B cell (primary cell): ENCODE results near the gene PRR23A. TPM values are rescaled to one million over a fixed set of nuclear protein-coding genes. Genes with fewer than 3 reads are reported as not detected.

Source experiments
- ATAC-seq: fragments of 200-7000 bp; cut with Tn5 transposase; one replicate; pipeline ENCODE4 v1.10.0; 2021; ENCODE audit warnings: low read depth, mild to moderate bottlenecking, moderate number of reproducible peaks, moderate library complexity
- CTCF ChIA-PET: fragments of 350-600 bp; sonication (Branson Sonifier 250); formaldehyde crosslinking; loops from one replicate; lab custom pipeline; 2021; ENCODE audit warnings: antibody characterized with exemption, inconsistent platforms; lab: Charles Lee
- POLR2A ChIA-PET: fragments of 350-600 bp; sonication (Branson Sonifier 250); formaldehyde crosslinking; loops from one replicate; lab custom pipeline; 2021; ENCODE audit warnings: antibody characterized with exemption; lab: Charles Lee
- DNase-seq: peaks from one replicate; pipeline ENCODE4 v3.0.0; 2013
- H2AFZ ChIP-seq: 2 replicates; pipeline ENCODE4 v1.6.1; 2012; ENCODE audit warnings: mild to moderate bottlenecking, low read depth, low read length; ENCODE audit not compliant: insufficient read depth, poor library complexity, severe bottlenecking
- H3K27ac ChIP-seq, 2 donors: 1 replicate in 1 of 2; 2 replicates in 1 of 2; pipeline ENCODE4 v1.5.1; 2012 to 2013; ENCODE audit warnings: low read length in 2 of 2, mild to moderate bottlenecking in 2 of 2, moderate library complexity in 1 of 2
- H3K27me3 ChIP-seq, 4 experiments: fragments of 200-600 bp in 1 of 4; sonication (generic) in 1 of 4; replicated peaks in 1 of 4; 1 replicate in 2 of 4; 2 replicates in 2 of 4; pipeline versions ENCODE4 v1.6.1 to v1.7.0; 2013 to 2016; ENCODE audit warnings: low read length in 3 of 4, mild to moderate bottlenecking in 2 of 4, mixed read lengths in 1 of 4, moderate library complexity in 1 of 4; ENCODE audit not compliant: insufficient read depth in 4 of 4, control insufficient read depth in 3 of 4; ENCODE audit errors: control extremely low read depth in 1 of 4
- H3K36me3 ChIP-seq, 2 experiments: replicated peaks in 1 of 2; 1 replicate in 1 of 2; 2 replicates in 1 of 2; pipeline versions ENCODE4 v1.6.1 to v1.7.1; 2013; ENCODE audit warnings: low read length in 1 of 2; ENCODE audit not compliant: insufficient read depth in 2 of 2, control insufficient read depth in 1 of 2; ENCODE audit errors: control extremely low read depth in 1 of 2, extremely low read depth in 1 of 2
- H3K4me1 ChIP-seq, 2 donors: fragments of 200-600 bp in 1 of 2; sonication (generic) in 1 of 2; 1 replicate in 1 of 2; 2 replicates in 1 of 2; pipeline versions ENCODE4 v1.5.1 to v1.6.1; 2013 to 2017; ENCODE audit warnings: low read length in 2 of 2; ENCODE audit not compliant: control insufficient read depth in 2 of 2, insufficient read depth in 2 of 2
- H3K4me2 ChIP-seq: replicated peaks from 2 replicates; pipeline ENCODE3; 2012; ENCODE audit warnings: mild to moderate bottlenecking, low read depth, low read length; ENCODE audit not compliant: poor library complexity, severe bottlenecking
- H3K4me3 ChIP-seq, 5 experiments: fragments of 200-600 bp in 1 of 5; sonication (generic) in 1 of 5; 1 replicate in 3 of 5; 2 replicates in 2 of 5; pipeline versions ENCODE4 v1.5.1 to v1.7.0; 2011 to 2016; ENCODE audit warnings: low read length in 4 of 5, mild to moderate bottlenecking in 4 of 5, low read depth in 2 of 5, control low read depth in 1 of 5, moderate library complexity in 1 of 5; ENCODE audit not compliant: insufficient read depth in 1 of 5; ENCODE audit errors: control extremely low read depth in 1 of 5, extremely low read depth in 1 of 5
- H3K79me2 ChIP-seq: fragments of 200-600 bp; sonication (generic); one replicate; pipeline ENCODE4 v1.6.0; 2016; ENCODE audit warnings: low read length; ENCODE audit not compliant: control insufficient read depth, insufficient read depth
- H3K9ac ChIP-seq: fragments of 200-600 bp; sonication (generic); 2 replicates; pipeline ENCODE4 v1.6.1; 2017; ENCODE audit warnings: mild to moderate bottlenecking, low read length, moderate library complexity
- H3K9me3 ChIP-seq, 3 donors: one replicate each; pipeline versions ENCODE4 v1.6.1 to v1.7.1; 2013; ENCODE audit warnings: low read length in 2 of 3; ENCODE audit not compliant: control insufficient read depth in 2 of 3, insufficient read depth in 1 of 3; ENCODE audit errors: control extremely low read depth in 1 of 3
- H4K20me1 ChIP-seq: 2 replicates; pipeline ENCODE4 v1.6.0; 2012; ENCODE audit warnings: mild to moderate bottlenecking, low read length; ENCODE audit not compliant: insufficient read depth, control insufficient read depth, poor library complexity, severe bottlenecking
- H3K27ac Mint-ChIP-seq: one replicate; pipeline ENCODE4 v1.8.0; 2021; ENCODE audit warnings: mixed read lengths
- H3K27me3 Mint-ChIP-seq: one replicate; pipeline ENCODE4 v1.8.0; 2021; ENCODE audit warnings: mixed read lengths
- H3K4me1 Mint-ChIP-seq: one replicate; pipeline ENCODE4 v1.8.0; 2021; ENCODE audit warnings: mixed read lengths
- H3K4me3 Mint-ChIP-seq: one replicate; pipeline ENCODE4 v1.8.0; 2021; ENCODE audit warnings: mixed read lengths
- H3K9me3 Mint-ChIP-seq: one replicate; pipeline ENCODE4 v1.8.0; 2022; ENCODE audit warnings: mixed read lengths; ENCODE audit not compliant: insufficient read depth
- EZH2 ChIP-seq: IDR thresholded peaks from 2 replicates; pipeline ENCODE4 v1.6.1; 2012; ENCODE audit warnings: borderline replicate concordance, low read depth, mild to moderate bottlenecking, moderate library complexity, low read length; ENCODE audit not compliant: insufficient read depth, poor library complexity, severe bottlenecking
- WGBS: methylation state at CpG from one replicate; pipeline ENCODE4 v1.1.5; 2013; ENCODE audit warnings: missing lambda C conversion rate; ENCODE audit not compliant: insufficient coverage; 5-methylcytosine and 5-hydroxymethylcytosine counted together
- intact Hi-C: fragments of 100-400 bp; cut with micrococcal nuclease; formaldehyde crosslinking; loops from one replicate; pipeline ENCODE4 v1.10.0; 2022
- polyA plus RNA-seq: library from polyadenylated mRNA; depleted of rRNA; stranded (reverse); fragments of >200 nt; gene quantifications from 2 replicates; pipeline ENCODE4 v1.2.3, GENCODE V29; 2012
- total RNA-seq, 2 donors: library from RNA; stranded (reverse); fragments of 120-200 nt in 1 of 2; gene quantifications; 1 replicate in 1 of 2; 2 replicates in 1 of 2; pipeline versions ENCODE4 v1.2.3 to v1.2.4, GENCODE V29; 2013 to 2022
- TF ChIP-seq, protein P1 (sequence below): fragments of 200-600 bp; IDR thresholded peaks from one replicate; pipeline ENCODE4 v1.8.0; 2022; ENCODE audit warnings: antibody characterized with exemption, mild to moderate bottlenecking

PRR23A gene
- total and polyA plus RNA-seq, 2 donors (not counting 1 experiment from before 2014, with no cell fraction given): not detected

DNA sequence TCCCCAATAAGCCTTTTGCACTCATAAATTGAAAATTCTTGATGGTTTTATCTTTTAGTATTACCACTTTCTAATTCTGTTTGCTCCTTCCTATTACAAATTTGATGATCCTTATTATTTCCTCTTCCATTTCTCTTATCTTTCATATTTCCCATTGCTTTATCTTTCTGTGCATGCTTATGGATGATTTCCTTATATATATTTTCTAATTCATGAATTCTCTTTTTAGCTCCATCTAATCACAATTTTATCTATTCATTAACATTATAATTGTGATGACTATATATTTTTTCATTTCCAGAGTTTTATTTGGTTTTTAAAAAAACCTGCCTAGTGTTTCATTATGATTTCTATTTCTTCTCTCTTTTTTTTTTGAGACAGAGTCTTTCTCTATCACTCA, 41.1 kb downstream of the PRR23A start:
- intact Hi-C loops: no loop called here
- Histone ChIP-seq H3K27ac (no peak overlapping the region), H3K36me3 (no peaks in the 10 kb centered on the region), H3K9me3 (peaks cover 4 to 25% (median 9%) of the 10 kb centered on the region in 3 donors), H3K27me3 (peaks cover 0 to 30% (median 24%) of the 10 kb centered on the region in 4 experiments), H2AFZ (no peak overlapping the region), H3K4me2 (no peak overlapping the region), H3K79me2 (no peaks in the 10 kb centered on the region), H3K4me1 (peaks cover 7 to 12% of the 10 kb centered on the region in 2 donors), H3K9ac (no peak overlapping the region), H4K20me1 (no peaks in the 10 kb centered on the region), H3K4me3 (no peak overlapping the region)
- ChIA-PET POLR2A (no interaction called here), CTCF (interaction anchor here (0.7 kb wide), 1 partner anchor 564 kb away, joined by 3 read pairs; no protein-coding TSS in a partner anchor)
- Mint-ChIP-seq H3K27ac (no peak overlapping the region), H3K4me1 (peaks cover 11% of the 10 kb centered on the region), H3K9me3 (peaks cover 5% of the 10 kb centered on the region), H3K4me3 (no peak overlapping the region), H3K27me3 (peaks cover 44% of the 10 kb centered on the region)
- no peak for ATAC-seq
- TF ChIP-seq, protein P1, sequence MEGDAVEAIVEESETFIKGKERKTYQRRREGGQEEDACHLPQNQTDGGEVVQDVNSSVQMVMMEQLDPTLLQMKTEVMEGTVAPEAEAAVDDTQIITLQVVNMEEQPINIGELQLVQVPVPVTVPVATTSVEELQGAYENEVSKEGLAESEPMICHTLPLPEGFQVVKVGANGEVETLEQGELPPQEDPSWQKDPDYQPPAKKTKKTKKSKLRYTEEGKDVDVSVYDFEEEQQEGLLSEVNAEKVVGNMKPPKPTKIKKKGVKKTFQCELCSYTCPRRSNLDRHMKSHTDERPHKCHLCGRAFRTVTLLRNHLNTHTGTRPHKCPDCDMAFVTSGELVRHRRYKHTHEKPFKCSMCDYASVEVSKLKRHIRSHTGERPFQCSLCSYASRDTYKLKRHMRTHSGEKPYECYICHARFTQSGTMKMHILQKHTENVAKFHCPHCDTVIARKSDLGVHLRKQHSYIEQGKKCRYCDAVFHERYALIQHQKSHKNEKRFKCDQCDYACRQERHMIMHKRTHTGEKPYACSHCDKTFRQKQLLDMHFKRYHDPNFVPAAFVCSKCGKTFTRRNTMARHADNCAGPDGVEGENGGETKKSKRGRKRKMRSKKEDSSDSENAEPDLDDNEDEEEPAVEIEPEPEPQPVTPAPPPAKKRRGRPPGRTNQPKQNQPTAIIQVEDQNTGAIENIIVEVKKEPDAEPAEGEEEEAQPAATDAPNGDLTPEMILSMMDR: no peak
- TF ChIP-seq EZH2: no peak
- DNase-seq: no peak

DNA sequence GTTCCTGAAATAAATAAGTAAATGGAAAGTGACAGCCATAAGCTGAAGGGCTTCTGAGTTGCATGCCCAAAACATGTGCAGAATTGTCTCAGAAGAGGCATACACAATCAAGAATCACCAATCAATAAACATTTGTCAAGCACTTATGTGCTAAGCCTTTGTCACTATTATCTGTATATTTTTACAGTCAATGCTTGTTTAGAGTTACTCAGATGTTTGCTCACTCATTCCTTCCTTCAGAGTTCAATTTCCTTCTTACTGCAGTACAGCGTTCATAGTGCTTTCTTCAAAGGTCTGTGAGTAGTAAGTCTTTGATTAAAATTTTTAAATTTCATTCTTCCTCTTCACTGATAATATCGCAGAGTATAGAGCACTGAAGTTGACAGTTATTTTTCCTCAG, 41.8 kb downstream of the PRR23A start:
- no peak overlapping the region for H3K4me2 ChIP-seq
- H4K20me1 ChIP-seq: no peaks in the 10 kb centered on the region
- Mint-ChIP-seq H3K4me1 (peaks cover 11% of the 10 kb centered on the region), H3K27ac (no peak overlapping the region), H3K27me3 (peaks cover 46% of the 10 kb centered on the region), H3K9me3 (peaks cover 5% of the 10 kb centered on the region), H3K4me3 (no peak overlapping the region)
- ChIA-PET POLR2A (no interaction called here), CTCF (interaction anchor here (0.7 kb wide), 1 partner anchor 563 kb away, joined by 3 read pairs; no protein-coding TSS in a partner anchor)
- H3K9me3 ChIP-seq: peaks cover 4 to 25% (median 9%) of the 10 kb centered on the region in 3 donors
- no peaks in the 10 kb centered on the region for H3K36me3 ChIP-seq
- TF ChIP-seq EZH2: no peak
- TF ChIP-seq, protein P1: no peak
- no peak overlapping the region for H3K4me3 ChIP-seq
- intact Hi-C loops: no loop called here
- H3K27ac ChIP-seq: no peak overlapping the region
- WGBS: no CpG with 5 or more reads among the region's 2 CpGs
- DNase-seq (no peak), ATAC-seq (no peak)
- peaks cover 7 to 12% of the 10 kb centered on the region in 2 donors for H3K4me1 ChIP-seq
- peaks cover 0 to 35% (median 24%) of the 10 kb centered on the region in 4 experiments for H3K27me3 ChIP-seq
- no peak overlapping the region for H3K9ac ChIP-seq
- no peaks in the 10 kb centered on the region for H3K79me2 ChIP-seq
- H2AFZ ChIP-seq: no peak overlapping the region
